ENCODE data around the gene MAPKAP1.

MAPKAP1 gene

GRCh38 chr9:125409637-125410521 is 297.1 kb downstream of the MAPKAP1 start:
- peak; percentile 86 for DNase-seq (ENCODE audit: low spot score)
- CTCF ChIA-PET = interaction anchor here (0.5 to 2.3 kb wide), 3 partner anchors 142 to 989 kb away, joined by 3 to 18 read pairs (median 3); no protein-coding TSS in a partner anchor
- TF ChIP-seq CTCF (conservative IDR thresholded peaks at IDR 0.05; ENCODE audit: low read depth) = no peak
- H3K27ac ChIP-seq = no peak overlapping the region
- POLR2A ChIA-PET (ENCODE audit: low non-redundant PET) = no interaction called here

- CTCF ChIA-PET = interaction anchor here (0.5 to 2.3 kb wide), 5 partner anchors 143 to 1011 kb away, joined by 3 to 18 read pairs (median 4); no protein-coding TSS in a partner anchor
Measured at GRCh38 chr9:125409217-125409636, 297.8 kb downstream of the MAPKAP1 start.

GRCh38 chr9:125407974-125408900 is 298.8 kb downstream of the MAPKAP1 start:
- H3K27ac ChIP-seq = no peak overlapping the region
- CTCF ChIA-PET = interaction anchor here (0.5 to 2.3 kb wide), 36 partner anchors 9 to 1150 kb away, joined by 3 to 18 read pairs (median 4); no protein-coding TSS in a partner anchor
- POLR2A ChIA-PET (ENCODE audit: low non-redundant PET) = interaction anchor here (0.6 kb wide), 1 partner anchor 761 kb away, joined by 4 read pairs; no protein-coding TSS in a partner anchor
- peak; percentile 98 for TF ChIP-seq CTCF (conservative IDR thresholded peaks at IDR 0.05; ENCODE audit: low read depth)
- peak; percentile 95 for DNase-seq (ENCODE audit: low spot score)

More at GRCh38 chr9:125409217-125409636, 297.8 kb downstream of the MAPKAP1 start:
- peak; percentile 37 for DNase-seq (ENCODE audit: low spot score)
- POLR2A ChIA-PET (ENCODE audit: low non-redundant PET) = no interaction called here
- TF ChIP-seq CTCF (conservative IDR thresholded peaks at IDR 0.05; ENCODE audit: low read depth) = no peak
- no peak overlapping the region for H3K27ac ChIP-seq

GRCh38 chr9:125407432-125407973 is 299.5 kb downstream of the MAPKAP1 start:
- CTCF ChIA-PET = interaction anchor here (0.5 to 2.3 kb wide), 34 partner anchors 8 to 1150 kb away, joined by 3 to 18 read pairs (median 4); no protein-coding TSS in a partner anchor
- no peak for DNase-seq (ENCODE audit: low spot score)
- POLR2A ChIA-PET (ENCODE audit: low non-redundant PET) = interaction anchor here (0.6 kb wide), 1 partner anchor 762 kb away, joined by 4 read pairs; no protein-coding TSS in a partner anchor
- no peak overlapping the region for H3K27ac ChIP-seq
- TF ChIP-seq CTCF (conservative IDR thresholded peaks at IDR 0.05; ENCODE audit: low read depth) = no peak

GRCh38 chr9:125406810-125407087 is 300.3 kb downstream of the MAPKAP1 start:
- ChIA-PET CTCF (interaction anchor here (0.6 to 0.9 kb wide), 2 partner anchors 152 to 472 kb away, joined by 3 read pairs; no protein-coding TSS in a partner anchor), POLR2A (ENCODE audit: low non-redundant PET) (no interaction called here)

More at GRCh38 chr9:125406810-125407087, 300.3 kb downstream of the MAPKAP1 start:
- TF ChIP-seq CTCF (conservative IDR thresholded peaks at IDR 0.05; ENCODE audit: low read depth) = no peak
- DNase-seq (ENCODE audit: low spot score) = no peak
- H3K27ac ChIP-seq = peak overlapping the region; percentile 37; the same call in 1 of the 2 replicates

All from RWPE1 (cell line).